Tibial nerve (tissue), 3 donors: ENCODE data around the gene LSP1.

Source experiments
- POLR2A ChIP-seq, 2 donors: fragments of 450-650 bp; IDR thresholded peaks; one replicate each; pipeline ENCODE4 v1.6.1; 2017; ENCODE audit warnings: antibody characterized with exemption in 2 of 2, mild to moderate bottlenecking in 2 of 2, moderate library complexity in 2 of 2
- TF ChIP-seq, protein P1 (sequence below), 5 experiments: fragments of 200-600 bp in 3 of 5; fragments of 450-650 bp in 2 of 5; sonication (generic) in 3 of 5; IDR thresholded peaks; one replicate each; pipeline ENCODE4 v1.5.1; 2016 to 2019; ENCODE audit warnings: antibody characterized with exemption in 5 of 5, mild to moderate bottlenecking in 3 of 5, moderate library complexity in 2 of 5

DNA sequence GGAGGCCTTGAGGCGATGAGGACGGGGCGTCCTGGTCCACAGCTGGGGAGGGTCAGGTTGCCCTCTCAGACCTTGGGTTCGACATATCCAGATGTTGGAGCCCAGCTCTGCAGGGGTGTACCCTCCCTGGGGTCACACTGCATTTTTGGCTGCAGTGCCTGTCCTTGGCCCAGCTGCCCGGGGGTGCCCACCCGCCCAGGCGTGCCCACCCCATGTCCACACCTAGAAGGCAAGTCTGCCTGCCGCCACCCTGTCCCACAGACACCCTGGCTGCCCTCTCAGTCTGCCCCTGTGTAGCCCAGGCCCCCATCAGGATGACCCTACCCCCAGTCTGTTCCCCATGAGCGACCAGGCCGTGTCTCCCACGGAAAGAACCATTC is 3.0 kb downstream of the LSP1 start:
- TF ChIP-seq, protein P1, sequence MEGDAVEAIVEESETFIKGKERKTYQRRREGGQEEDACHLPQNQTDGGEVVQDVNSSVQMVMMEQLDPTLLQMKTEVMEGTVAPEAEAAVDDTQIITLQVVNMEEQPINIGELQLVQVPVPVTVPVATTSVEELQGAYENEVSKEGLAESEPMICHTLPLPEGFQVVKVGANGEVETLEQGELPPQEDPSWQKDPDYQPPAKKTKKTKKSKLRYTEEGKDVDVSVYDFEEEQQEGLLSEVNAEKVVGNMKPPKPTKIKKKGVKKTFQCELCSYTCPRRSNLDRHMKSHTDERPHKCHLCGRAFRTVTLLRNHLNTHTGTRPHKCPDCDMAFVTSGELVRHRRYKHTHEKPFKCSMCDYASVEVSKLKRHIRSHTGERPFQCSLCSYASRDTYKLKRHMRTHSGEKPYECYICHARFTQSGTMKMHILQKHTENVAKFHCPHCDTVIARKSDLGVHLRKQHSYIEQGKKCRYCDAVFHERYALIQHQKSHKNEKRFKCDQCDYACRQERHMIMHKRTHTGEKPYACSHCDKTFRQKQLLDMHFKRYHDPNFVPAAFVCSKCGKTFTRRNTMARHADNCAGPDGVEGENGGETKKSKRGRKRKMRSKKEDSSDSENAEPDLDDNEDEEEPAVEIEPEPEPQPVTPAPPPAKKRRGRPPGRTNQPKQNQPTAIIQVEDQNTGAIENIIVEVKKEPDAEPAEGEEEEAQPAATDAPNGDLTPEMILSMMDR (IDR thresholded peaks at IDR 0.05): no peak
- no peak for TF ChIP-seq POLR2A (IDR thresholded peaks at IDR 0.05)
